ENCODE results near the gene IKZF1.

Gene IKZF1

GRCh38 chr7:50352282-50352681 is 47.8 kb downstream of the IKZF1 start:
- no peak for DNase-seq (ENCODE audit: low read depth)
- TF ChIP-seq, protein P1, sequence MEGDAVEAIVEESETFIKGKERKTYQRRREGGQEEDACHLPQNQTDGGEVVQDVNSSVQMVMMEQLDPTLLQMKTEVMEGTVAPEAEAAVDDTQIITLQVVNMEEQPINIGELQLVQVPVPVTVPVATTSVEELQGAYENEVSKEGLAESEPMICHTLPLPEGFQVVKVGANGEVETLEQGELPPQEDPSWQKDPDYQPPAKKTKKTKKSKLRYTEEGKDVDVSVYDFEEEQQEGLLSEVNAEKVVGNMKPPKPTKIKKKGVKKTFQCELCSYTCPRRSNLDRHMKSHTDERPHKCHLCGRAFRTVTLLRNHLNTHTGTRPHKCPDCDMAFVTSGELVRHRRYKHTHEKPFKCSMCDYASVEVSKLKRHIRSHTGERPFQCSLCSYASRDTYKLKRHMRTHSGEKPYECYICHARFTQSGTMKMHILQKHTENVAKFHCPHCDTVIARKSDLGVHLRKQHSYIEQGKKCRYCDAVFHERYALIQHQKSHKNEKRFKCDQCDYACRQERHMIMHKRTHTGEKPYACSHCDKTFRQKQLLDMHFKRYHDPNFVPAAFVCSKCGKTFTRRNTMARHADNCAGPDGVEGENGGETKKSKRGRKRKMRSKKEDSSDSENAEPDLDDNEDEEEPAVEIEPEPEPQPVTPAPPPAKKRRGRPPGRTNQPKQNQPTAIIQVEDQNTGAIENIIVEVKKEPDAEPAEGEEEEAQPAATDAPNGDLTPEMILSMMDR (conservative IDR thresholded peaks at IDR 0.05; ENCODE audit: control insufficient read depth, insufficient read depth, low read depth, low read length) = no peak
- no peak overlapping the region for H3K4me3 ChIP-seq (ENCODE audit: control insufficient read depth, low read depth, low read length)

DNA sequence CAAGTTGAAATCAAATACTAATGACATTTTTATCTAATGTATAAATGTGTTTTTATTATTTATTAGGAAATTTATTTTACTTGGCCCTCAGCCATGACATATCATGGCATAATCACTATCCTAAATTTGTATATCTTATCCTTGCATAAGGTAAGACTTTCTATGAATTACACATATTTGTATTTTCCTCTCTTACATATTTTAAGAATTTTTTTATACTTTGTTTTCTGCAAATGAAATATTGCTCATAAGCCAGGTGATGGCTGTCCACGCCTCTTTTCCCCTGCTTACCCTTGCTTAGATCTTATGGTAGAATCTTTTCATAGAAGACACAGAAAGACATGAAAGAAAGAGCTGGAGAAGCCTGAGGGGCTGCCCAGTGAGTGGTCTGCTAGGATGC is 48.2 kb downstream of the IKZF1 start:
- DNase-seq (ENCODE audit: low read depth) = no peak
- no peak overlapping the region for H3K4me3 ChIP-seq (ENCODE audit: control insufficient read depth, low read depth, low read length)
- TF ChIP-seq, protein P1 (conservative IDR thresholded peaks at IDR 0.05; ENCODE audit: control insufficient read depth, insufficient read depth, low read depth, low read length) = no peak

- TF ChIP-seq, protein P1 (conservative IDR thresholded peaks at IDR 0.05; ENCODE audit: control insufficient read depth, insufficient read depth, low read depth, low read length) = no peak
- no peak for DNase-seq (ENCODE audit: low read depth)
- no peak overlapping the region for H3K4me3 ChIP-seq (ENCODE audit: control insufficient read depth, low read depth, low read length)
Observed at GRCh38 chr7:50353201-50353600, 48.7 kb downstream of the IKZF1 start.

GRCh38 chr7:50353894-50354595 is 49.5 kb downstream of the IKZF1 start:
- DNase-seq (ENCODE audit: low read depth) = no peak
- TF ChIP-seq, protein P1 (conservative IDR thresholded peaks at IDR 0.05; ENCODE audit: control insufficient read depth, insufficient read depth, low read depth, low read length) = no peak
- no peak overlapping the region for H3K4me3 ChIP-seq (ENCODE audit: control insufficient read depth, low read depth, low read length)

DNA sequence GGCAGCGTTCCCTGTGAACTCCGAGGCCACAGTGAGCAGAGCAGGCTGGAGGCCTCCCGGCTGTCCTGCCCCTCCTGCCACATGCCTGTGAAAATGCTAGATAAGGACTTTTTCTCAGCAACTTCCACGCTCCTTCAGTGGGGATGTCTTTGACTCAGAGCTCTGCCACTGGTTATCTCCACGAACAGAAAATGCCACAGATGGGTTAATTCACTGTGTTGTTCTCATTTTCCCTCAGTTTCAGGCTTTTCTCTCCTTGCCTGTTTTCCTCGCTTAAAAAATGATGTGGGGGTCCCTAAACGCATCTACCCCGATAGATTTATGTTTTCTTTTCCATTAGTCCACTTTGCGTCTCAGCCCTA is 51.3 kb downstream of the IKZF1 start:
- DNase-seq (ENCODE audit: low read depth) = no peak

GRCh38 chr7:50356212-50356944 is 51.9 kb downstream of the IKZF1 start:
- TF ChIP-seq, protein P1 (conservative IDR thresholded peaks at IDR 0.05; ENCODE audit: control insufficient read depth, insufficient read depth, low read depth, low read length) = no peak
- DNase-seq (ENCODE audit: low read depth) = no peak
- H3K4me3 ChIP-seq (ENCODE audit: control insufficient read depth, low read depth, low read length) = no peak overlapping the region

More for the DNA sequence above, 51.3 kb downstream of the IKZF1 start:
- TF ChIP-seq, protein P1 (conservative IDR thresholded peaks at IDR 0.05; ENCODE audit: control insufficient read depth, insufficient read depth, low read depth, low read length) = no peak
- no peak overlapping the region for H3K4me3 ChIP-seq (ENCODE audit: control insufficient read depth, low read depth, low read length)
